HG03520 (cell line): ENCODE results near the gene S100A4.
"Not testable (repeated sequence)": the region's sequence is repeated elsewhere in the genome, so short reads cannot be mapped to it uniquely, and the experiment has no call there.

Experiments
- ATAC-seq: cut with Tn5 transposase; IDR thresholded peaks from one replicate; pipeline ENCODE4 v1.9.1; 2021; ENCODE audit warnings: mild to moderate bottlenecking, moderate library complexity; ENCODE audit not compliant: unreplicated experiment

S100A4 gene

GRCh38 chr1:153545067-153546055 is at the start of gene S100A4:
TSS of gene S100A4 (minus strand) at chr1:153545806. CDS start at chr1:153544794, 1,012 bp downstream.
- no peak for ATAC-seq

- no peak for ATAC-seq
These were observed 47.1 kb upstream of the S100A4 start for GRCh38 chr1:153592748-153593147.

GRCh38 chr1:153588482-153588881 is 42.9 kb upstream of the S100A4 start:
- ATAC-seq = no peak

- ATAC-seq = not testable (repeated sequence)
These were observed 42.4 kb upstream of the S100A4 start for GRCh38 chr1:153588033-153588432.

GRCh38 chr1:153587314-153587713 is 41.7 kb upstream of the S100A4 start:
- ATAC-seq = no peak

GRCh38 chr1:153586347-153586746 is 40.7 kb upstream of the S100A4 start:
- no peak for ATAC-seq

- no peak for ATAC-seq
These were observed 39.4 kb upstream of the S100A4 start for GRCh38 chr1:153585006-153585405.

- ATAC-seq = no peak
These were observed 38.4 kb upstream of the S100A4 start for GRCh38 chr1:153583976-153584375.

GRCh38 chr1:153583514-153583913 is 37.9 kb upstream of the S100A4 start:
- ATAC-seq = not testable (repeated sequence)

GRCh38 chr1:153582836-153583235 is 37.2 kb upstream of the S100A4 start:
- not testable (repeated sequence) for ATAC-seq

- no peak for ATAC-seq
These were observed 33.3 kb upstream of the S100A4 start for GRCh38 chr1:153578936-153579335.

- no peak for ATAC-seq
These were observed 32.9 kb upstream of the S100A4 start for GRCh38 chr1:153578490-153578889.

- no peak for ATAC-seq
These were observed 32.0 kb upstream of the S100A4 start for GRCh38 chr1:153577624-153578051.

GRCh38 chr1:153577138-153577537 is 31.5 kb upstream of the S100A4 start:
- ATAC-seq = no peak

GRCh38 chr1:153575497-153575896 is 29.9 kb upstream of the S100A4 start:
- not testable (repeated sequence) for ATAC-seq

- not testable (repeated sequence) for ATAC-seq
These were observed 29.5 kb upstream of the S100A4 start for GRCh38 chr1:153575081-153575491.

GRCh38 chr1:153573351-153573750 is 27.7 kb upstream of the S100A4 start:
- ATAC-seq = no peak

GRCh38 chr1:153572569-153573015 is 27.0 kb upstream of the S100A4 start:
- ATAC-seq = no peak

GRCh38 chr1:153571706-153572105 is 26.1 kb upstream of the S100A4 start:
- ATAC-seq = no peak

GRCh38 chr1:153570874-153571273 is 25.3 kb upstream of the S100A4 start:
- ATAC-seq = no peak

GRCh38 chr1:153569465-153569864 is 23.9 kb upstream of the S100A4 start:
- no peak for ATAC-seq
